GM12875 (cell line): ENCODE measurements around the gene ADGRV1.

Experiments used
- H3K4me3 ChIP-seq: one replicate; pipeline ENCODE4 v1.5.1; 2011; ENCODE audit warnings: low read depth, low read length, control low read depth
- TF ChIP-seq, protein P1 (sequence below): IDR thresholded peaks from 2 replicates; pipeline ENCODE4 v1.5.1; 2011; ENCODE audit warnings: low read depth, mild to moderate bottlenecking, control low read depth, inconsistent platforms, low read length, moderate library complexity, borderline replicate concordance; ENCODE audit not compliant: insufficient read depth

ADGRV1 gene

GRCh38 chr5:91026466-91026865 lies 467.9 kb downstream of the ADGRV1 start:
- TF ChIP-seq, protein P1, sequence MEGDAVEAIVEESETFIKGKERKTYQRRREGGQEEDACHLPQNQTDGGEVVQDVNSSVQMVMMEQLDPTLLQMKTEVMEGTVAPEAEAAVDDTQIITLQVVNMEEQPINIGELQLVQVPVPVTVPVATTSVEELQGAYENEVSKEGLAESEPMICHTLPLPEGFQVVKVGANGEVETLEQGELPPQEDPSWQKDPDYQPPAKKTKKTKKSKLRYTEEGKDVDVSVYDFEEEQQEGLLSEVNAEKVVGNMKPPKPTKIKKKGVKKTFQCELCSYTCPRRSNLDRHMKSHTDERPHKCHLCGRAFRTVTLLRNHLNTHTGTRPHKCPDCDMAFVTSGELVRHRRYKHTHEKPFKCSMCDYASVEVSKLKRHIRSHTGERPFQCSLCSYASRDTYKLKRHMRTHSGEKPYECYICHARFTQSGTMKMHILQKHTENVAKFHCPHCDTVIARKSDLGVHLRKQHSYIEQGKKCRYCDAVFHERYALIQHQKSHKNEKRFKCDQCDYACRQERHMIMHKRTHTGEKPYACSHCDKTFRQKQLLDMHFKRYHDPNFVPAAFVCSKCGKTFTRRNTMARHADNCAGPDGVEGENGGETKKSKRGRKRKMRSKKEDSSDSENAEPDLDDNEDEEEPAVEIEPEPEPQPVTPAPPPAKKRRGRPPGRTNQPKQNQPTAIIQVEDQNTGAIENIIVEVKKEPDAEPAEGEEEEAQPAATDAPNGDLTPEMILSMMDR: no peak

GRCh38 chr5:91027405-91028139 lies 469.0 kb downstream of the ADGRV1 start:
- TF ChIP-seq, protein P1: no peak
- no peak overlapping the region for H3K4me3 ChIP-seq

More at GRCh38 chr5:91026466-91026865, 467.9 kb downstream of the ADGRV1 start:
- no peak overlapping the region for H3K4me3 ChIP-seq

GRCh38 chr5:91028499-91028956 lies 469.9 kb downstream of the ADGRV1 start:
- TF ChIP-seq, protein P1: no peak
- H3K4me3 ChIP-seq: no peak overlapping the region

- TF ChIP-seq, protein P1: no peak
- no peak overlapping the region for H3K4me3 ChIP-seq
Observed at GRCh38 chr5:91030521-91031401, 472.2 kb downstream of the ADGRV1 start.

DNA sequence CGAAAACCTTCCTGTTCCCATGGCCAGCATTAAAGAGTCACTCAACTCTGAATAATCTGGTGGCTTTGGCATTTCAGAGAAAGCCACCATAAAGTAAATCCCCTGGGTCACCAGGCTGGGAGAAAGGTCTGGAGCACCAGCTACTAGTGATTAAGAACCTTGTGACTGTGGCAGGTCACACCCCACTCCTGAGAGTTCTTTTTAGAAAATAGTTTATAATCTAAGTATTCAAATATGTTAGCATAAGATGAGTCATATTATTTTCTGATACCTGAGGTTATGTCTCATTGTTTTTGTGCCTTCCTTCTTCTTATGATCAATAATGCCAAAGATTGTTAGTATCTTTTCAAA lies 472.8 kb downstream of the ADGRV1 start:
- TF ChIP-seq, protein P1: no peak

DNA sequence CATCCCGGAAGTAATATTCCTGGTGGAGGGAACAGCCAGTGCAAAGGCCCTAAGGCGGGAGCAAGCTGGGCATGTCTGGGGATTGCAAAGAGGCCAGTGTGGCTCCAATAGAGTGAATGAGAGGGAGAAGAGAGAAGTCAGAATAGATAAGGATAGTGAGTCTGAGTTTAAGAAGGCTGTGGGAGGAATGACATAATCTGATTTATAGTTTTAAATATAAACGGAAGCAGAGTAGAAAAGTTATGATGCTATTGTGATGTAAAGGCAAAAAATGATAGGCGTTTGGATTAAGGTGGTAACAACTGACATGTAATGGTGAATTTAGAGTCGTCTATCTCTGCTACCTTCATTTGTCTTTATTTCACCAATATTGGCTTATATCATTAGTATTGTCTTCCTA lies 473.5 kb downstream of the ADGRV1 start:
- TF ChIP-seq, protein P1: no peak
- H3K4me3 ChIP-seq: no peak overlapping the region

More for the DNA sequence above, 472.8 kb downstream of the ADGRV1 start:
- H3K4me3 ChIP-seq: no peak overlapping the region
